MM.1S (cell line): Measurements from ENCODE around the gene NDUFB5.

Source experiments
- CTCF ChIP-seq: fragments of 300-600 bp; sonication (generic); IDR thresholded peaks from 2 replicates; pipeline ENCODE4 v1.5.1; 2016; ENCODE audit warnings: antibody characterized with exemption, low read length, mixed read lengths
- EZH2 ChIP-seq: fragments of 300-600 bp; sonication (generic); optimal IDR thresholded peaks from 2 replicates; pipeline ENCODE3; 2017; ENCODE audit warnings: low read depth, mild to moderate bottlenecking, antibody characterized with exemption, low read length, mixed read lengths

- TF ChIP-seq CTCF, result no peak
- no peak for TF ChIP-seq EZH2
Observed at GRCh38 chr3:179565496-179565895, 39.1 kb upstream of the NDUFB5 start.
